Neutrophil (primary cell): Measurements from ENCODE around the gene SMIM41.

Experiments
- H3K27ac ChIP-seq: fragments of 200-600 bp; sonication (generic); 2 replicates; pipeline ENCODE4 v1.5.1; 2016; ENCODE audit warnings: mild to moderate bottlenecking, moderate library complexity
- H3K27me3 ChIP-seq: fragments of 200-600 bp; sonication (generic); 2 replicates; pipeline ENCODE4 v1.6.0; 2016; ENCODE audit warnings: mild to moderate bottlenecking
- H3K36me3 ChIP-seq: fragments of 200-600 bp; sonication (generic); 2 replicates; pipeline ENCODE4 v1.5.1; 2017
- H3K4me1 ChIP-seq, 2 experiments: fragments of 200-600 bp in 1 of 2; sonication (generic) in 1 of 2; 1 replicate in 1 of 2; 2 replicates in 1 of 2; pipeline versions ENCODE4 v1.5.1 to v1.6.1; 2013 to 2016; ENCODE audit warnings: low read depth in 1 of 2, low read length in 1 of 2, mild to moderate bottlenecking in 1 of 2, moderate library complexity in 1 of 2; ENCODE audit not compliant: control insufficient read depth in 1 of 2, insufficient read depth in 1 of 2
- H3K4me3 ChIP-seq, 2 experiments: fragments of 200-600 bp in 1 of 2; sonication (generic) in 1 of 2; 1 replicate in 1 of 2; 2 replicates in 1 of 2; pipeline ENCODE4 v1.5.1; 2013 to 2016; ENCODE audit warnings: low read depth in 1 of 2, low read length in 1 of 2, mild to moderate bottlenecking in 1 of 2, moderate library complexity in 1 of 2
- H3K9me3 ChIP-seq: fragments of 200-600 bp; sonication (generic); 2 replicates; pipeline ENCODE4 v1.5.1; 2016
- CTCF ChIP-seq: fragments of 200-600 bp; sonication (generic); IDR thresholded peaks from 2 replicates; pipeline ENCODE4 v1.5.1; 2016; ENCODE audit warnings: antibody characterized with exemption

Gene SMIM41

GRCh38 chr12:52080403-52081251 is 1.1 kb downstream of the SMIM41 start:
- TF ChIP-seq CTCF: no peak
- Histone ChIP-seq H3K27ac (no peak overlapping the region), H3K27me3 (no peaks in the 10 kb centered on the region), H3K36me3 (peaks cover 46% of the 10 kb centered on the region), H3K4me3 (no peak overlapping the region), H3K9me3 (no peaks in the 10 kb centered on the region), H3K4me1 (peaks cover 0 to 3% of the 10 kb centered on the region in 2 experiments)

DNA sequence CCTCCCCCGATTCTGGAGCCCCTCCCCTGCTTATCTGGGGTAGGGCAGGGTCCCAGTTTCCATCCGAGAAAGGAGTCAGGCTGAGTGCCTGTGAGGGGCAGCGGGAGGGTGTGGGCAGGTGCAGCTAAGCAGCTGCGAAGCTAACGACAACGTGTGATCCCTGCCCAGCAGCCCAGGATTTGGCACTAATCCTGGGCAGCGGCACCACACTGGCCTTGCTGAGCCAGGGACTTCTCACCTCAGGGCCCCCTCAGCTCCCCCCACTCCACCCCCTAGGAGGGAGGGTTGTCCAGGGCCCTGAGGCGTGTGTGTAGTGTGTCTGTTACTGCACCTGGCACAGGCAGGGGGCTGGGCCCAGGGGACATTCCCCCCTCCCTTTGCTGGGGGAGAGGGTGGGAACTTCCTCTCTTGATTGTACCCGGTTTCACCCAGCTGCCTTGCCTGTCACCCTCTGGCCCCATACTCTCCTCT is 1.8 kb downstream of the SMIM41 start:
- no peaks in the 10 kb centered on the region for H3K9me3 ChIP-seq
- no peak for TF ChIP-seq CTCF
- H3K27me3 ChIP-seq: peaks cover 5% of the 10 kb centered on the region
- no peak overlapping the region for H3K4me3 ChIP-seq
- H3K4me1 ChIP-seq: peaks cover 0 to 3% of the 10 kb centered on the region in 2 experiments
- H3K36me3 ChIP-seq: peaks cover 39% of the 10 kb centered on the region
- no peak overlapping the region for H3K27ac ChIP-seq

- no peak overlapping the region for H3K4me3 ChIP-seq
- no peak overlapping the region for H3K27ac ChIP-seq
- H3K36me3 ChIP-seq: peaks cover 31% of the 10 kb centered on the region
Observed at GRCh38 chr12:52082026-52082668, 2.6 kb downstream of the SMIM41 start.

DNA sequence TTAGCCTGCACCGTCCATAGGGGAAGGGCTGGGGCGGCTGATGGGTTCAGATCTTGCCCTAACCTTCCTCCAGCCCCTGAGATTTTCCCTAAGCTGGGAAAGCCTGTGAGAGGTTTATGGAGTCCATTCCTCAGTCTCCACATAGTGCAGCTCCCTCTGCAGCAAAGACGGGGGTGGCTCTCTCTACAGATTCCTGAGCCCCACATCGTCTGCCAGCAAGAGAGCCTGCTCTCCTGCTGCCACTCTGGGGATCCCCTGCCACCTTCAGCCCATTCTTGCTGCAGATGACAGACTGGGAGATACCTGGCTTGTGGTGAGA is 3.1 kb downstream of the SMIM41 start:
- Histone ChIP-seq H3K27ac (no peak overlapping the region), H3K36me3 (peaks cover 26% of the 10 kb centered on the region), H3K4me1 (peaks cover 0 to 3% of the 10 kb centered on the region in 2 experiments), H3K9me3 (no peaks in the 10 kb centered on the region), H3K27me3 (peaks cover 18% of the 10 kb centered on the region), H3K4me3 (no peak overlapping the region)
- TF ChIP-seq CTCF: no peak

More at GRCh38 chr12:52082026-52082668, 2.6 kb downstream of the SMIM41 start:
- Histone ChIP-seq H3K9me3 (no peaks in the 10 kb centered on the region), H3K4me1 (peaks cover 0 to 3% of the 10 kb centered on the region in 2 experiments), H3K27me3 (peaks cover 14% of the 10 kb centered on the region)
- no peak for TF ChIP-seq CTCF

GRCh38 chr12:52082988-52083637 is 3.6 kb downstream of the SMIM41 start:
- Histone ChIP-seq H3K4me3 (no peak overlapping the region), H3K27me3 (peaks cover 23% of the 10 kb centered on the region), H3K4me1 (peaks cover 0 to 3% of the 10 kb centered on the region in 2 experiments), H3K36me3 (peaks cover 22% of the 10 kb centered on the region), H3K9me3 (no peaks in the 10 kb centered on the region), H3K27ac (no peak overlapping the region)
- peak; percentile 83 for TF ChIP-seq CTCF
